GM21576 (cell line): Measurements from ENCODE around the gene CCNB3.

Source experiments
- ATAC-seq: cut with Tn5 transposase; IDR thresholded peaks from one replicate; pipeline ENCODE4 v1.9.1; 2021; ENCODE audit warnings: mild to moderate bottlenecking, moderate library complexity; ENCODE audit not compliant: unreplicated experiment

CCNB3 gene

GRCh38 chrX:50372966-50373365 is 168.4 kb downstream of the CCNB3 start:
- ATAC-seq, result no peak

- no peak for ATAC-seq
Observed at GRCh38 chrX:50375481-50376267, 171.1 kb downstream of the CCNB3 start.

- no peak for ATAC-seq
Observed at GRCh38 chrX:50381729-50382415, 177.3 kb downstream of the CCNB3 start.

GRCh38 chrX:50386520-50386919 is 182.0 kb downstream of the CCNB3 start:
- no peak for ATAC-seq

GRCh38 chrX:50393902-50394301 is 189.3 kb downstream of the CCNB3 start:
- no peak for ATAC-seq
